ENCODE results near the gene ATAD3B.
"Not testable (repeated sequence)": the region's sequence is repeated elsewhere in the genome, so short reads cannot be mapped to it uniquely, and the experiment has no call there.

Gene ATAD3B

GRCh38 chr1:1452365-1452739 lies 19.2 kb upstream of the ATAD3B start:
- DNase-seq, result not testable (repeated sequence)

GRCh38 chr1:1452882-1453281 lies 18.7 kb upstream of the ATAD3B start:
- no peak for DNase-seq

- not testable (repeated sequence) for DNase-seq
Observed at GRCh38 chr1:1454286-1455056, 17.1 kb upstream of the ATAD3B start.

GRCh38 chr1:1455366-1455884 lies 16.1 kb upstream of the ATAD3B start:
- DNase-seq, result no peak

GRCh38 chr1:1455934-1456333 lies 15.6 kb upstream of the ATAD3B start:
- DNase-seq, result not testable (repeated sequence)

- not testable (repeated sequence) for DNase-seq
Observed at GRCh38 chr1:1456683-1457255, 14.8 kb upstream of the ATAD3B start.

GRCh38 chr1:1459156-1459555 lies 12.4 kb upstream of the ATAD3B start:
- not testable (repeated sequence) for DNase-seq

- DNase-seq, result not testable (repeated sequence)
Observed at GRCh38 chr1:1459711-1460110, 11.9 kb upstream of the ATAD3B start.

GRCh38 chr1:1460540-1461130 lies 10.9 kb upstream of the ATAD3B start:
- DNase-seq, result no peak

- no peak for DNase-seq
Observed at GRCh38 chr1:1461721-1462317, 9.7 kb upstream of the ATAD3B start.

- peak; percentile 22 for DNase-seq
Observed at GRCh38 chr1:1462318-1462966, 9.1 kb upstream of the ATAD3B start.

- no peak for DNase-seq
Observed at GRCh38 chr1:1463312-1463711, 8.3 kb upstream of the ATAD3B start.

GRCh38 chr1:1468196-1468985 lies 3.2 kb upstream of the ATAD3B start:
- DNase-seq, result not testable (repeated sequence)

GRCh38 chr1:1470626-1471388 lies 758 bp upstream of the ATAD3B start:
- DNase-seq, result no peak

GRCh38 chr1:1472053-1472876 lies 700 bp downstream of the ATAD3B start:
- not testable (repeated sequence) for DNase-seq

GRCh38 chr1:1476011-1476410 lies 4.4 kb downstream of the ATAD3B start:
- DNase-seq, result not testable (repeated sequence)

GRCh38 chr1:1477206-1477605 lies 5.6 kb downstream of the ATAD3B start:
- no peak for DNase-seq

GRCh38 chr1:1479547-1480487 lies 8.3 kb downstream of the ATAD3B start:
- DNase-seq, result no peak

- DNase-seq, result not testable (repeated sequence)
Observed at GRCh38 chr1:1480488-1480867, 8.9 kb downstream of the ATAD3B start.

Data from fibroblast of upper back skin (primary cell).